Measurements from ENCODE around the gene COL4A2.

GRCh38 chr13:110506396-110506795 is 199.3 kb downstream of the COL4A2 start:
- TF ChIP-seq POLR2A (IDR thresholded peaks at IDR 0.05) = no peak
- TF ChIP-seq, protein P1, sequence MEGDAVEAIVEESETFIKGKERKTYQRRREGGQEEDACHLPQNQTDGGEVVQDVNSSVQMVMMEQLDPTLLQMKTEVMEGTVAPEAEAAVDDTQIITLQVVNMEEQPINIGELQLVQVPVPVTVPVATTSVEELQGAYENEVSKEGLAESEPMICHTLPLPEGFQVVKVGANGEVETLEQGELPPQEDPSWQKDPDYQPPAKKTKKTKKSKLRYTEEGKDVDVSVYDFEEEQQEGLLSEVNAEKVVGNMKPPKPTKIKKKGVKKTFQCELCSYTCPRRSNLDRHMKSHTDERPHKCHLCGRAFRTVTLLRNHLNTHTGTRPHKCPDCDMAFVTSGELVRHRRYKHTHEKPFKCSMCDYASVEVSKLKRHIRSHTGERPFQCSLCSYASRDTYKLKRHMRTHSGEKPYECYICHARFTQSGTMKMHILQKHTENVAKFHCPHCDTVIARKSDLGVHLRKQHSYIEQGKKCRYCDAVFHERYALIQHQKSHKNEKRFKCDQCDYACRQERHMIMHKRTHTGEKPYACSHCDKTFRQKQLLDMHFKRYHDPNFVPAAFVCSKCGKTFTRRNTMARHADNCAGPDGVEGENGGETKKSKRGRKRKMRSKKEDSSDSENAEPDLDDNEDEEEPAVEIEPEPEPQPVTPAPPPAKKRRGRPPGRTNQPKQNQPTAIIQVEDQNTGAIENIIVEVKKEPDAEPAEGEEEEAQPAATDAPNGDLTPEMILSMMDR (IDR thresholded peaks at IDR 0.05) = no peak
